GM18498 (cell line): ENCODE measurements around the gene SYTL2.
"Not testable (repeated sequence)": the region's sequence is repeated elsewhere in the genome, so short reads cannot be mapped to it uniquely, and the experiment has no call there.

Experiments used
- ATAC-seq: cut with Tn5 transposase; IDR thresholded peaks from one replicate; pipeline ENCODE4 v1.9.1; 2021; ENCODE audit warnings: mild to moderate bottlenecking, moderate library complexity; ENCODE audit not compliant: unreplicated experiment

SYTL2 gene

DNA sequence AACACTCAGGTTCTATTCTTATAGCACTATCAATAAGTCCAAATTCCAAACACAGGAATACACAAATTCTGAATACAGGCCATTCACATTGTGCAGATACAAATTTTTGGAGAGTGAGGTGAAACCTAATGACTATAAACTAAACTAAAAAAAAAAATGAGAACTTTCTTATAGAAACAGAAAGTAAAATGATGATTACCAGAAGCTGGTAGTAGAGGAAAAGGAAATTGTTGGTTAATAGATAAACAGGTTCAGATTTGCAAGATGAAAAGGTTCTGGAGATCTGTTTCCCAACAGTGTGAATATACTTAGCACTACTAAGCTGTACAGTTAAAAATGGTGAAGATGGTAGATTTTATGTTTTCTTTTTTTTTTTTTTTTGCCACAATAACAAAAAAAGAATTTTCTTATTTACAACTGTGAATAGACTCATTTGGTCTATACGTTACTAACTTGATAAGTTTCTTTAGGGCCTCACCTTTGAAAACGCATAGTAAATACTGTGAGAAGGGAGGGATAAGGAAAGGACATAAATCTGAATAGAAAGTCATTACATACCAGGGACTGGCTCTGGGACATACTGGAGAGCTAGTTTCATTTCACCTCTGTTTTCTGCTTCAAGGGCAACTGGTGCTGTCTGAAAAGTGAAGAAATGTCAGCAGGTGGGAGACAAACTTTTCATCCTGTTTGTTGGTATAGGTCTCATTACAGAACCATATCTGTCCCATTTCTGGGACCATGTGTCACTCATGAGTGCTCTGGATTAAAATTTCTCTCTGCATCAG, 110.8 kb downstream of the SYTL2 start:
- ATAC-seq = peak; percentile 83

DNA sequence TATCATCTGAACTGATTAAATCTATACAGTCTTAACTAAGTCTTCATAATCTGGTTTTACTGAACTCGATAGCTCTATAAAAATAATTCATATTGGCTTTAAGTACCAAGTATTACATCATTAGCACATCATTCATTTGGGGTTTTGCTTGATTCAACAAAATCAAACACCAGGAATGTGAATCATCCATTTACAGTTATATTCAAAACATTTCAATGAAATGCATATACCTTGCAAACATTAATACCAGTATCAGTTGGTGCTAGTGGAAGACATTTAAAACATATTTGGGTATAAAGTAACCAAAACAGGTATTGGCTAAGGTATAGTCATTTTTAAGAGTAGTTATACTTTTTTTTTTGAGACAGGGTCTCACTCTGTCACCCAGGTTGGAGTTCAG, 112.7 kb downstream of the SYTL2 start:
- ATAC-seq = no peak

DNA sequence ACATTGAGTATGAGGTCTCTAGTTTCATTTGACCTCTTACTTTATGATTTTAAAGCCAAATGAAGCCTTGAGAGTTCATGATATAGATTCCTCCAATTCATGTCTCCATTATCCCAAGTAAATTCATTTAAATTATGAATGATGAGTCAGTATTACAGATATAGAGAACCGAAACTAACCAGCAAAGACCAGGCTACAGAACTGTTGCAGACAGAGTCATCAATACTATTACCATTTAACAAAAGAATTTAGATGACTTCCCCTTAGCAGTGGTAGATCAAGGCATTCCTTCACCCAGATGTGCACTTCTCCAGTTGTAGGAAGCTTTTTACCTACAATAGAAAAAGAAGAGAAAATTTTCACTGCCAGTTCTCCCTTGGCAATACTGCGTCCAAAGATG, 113.2 kb downstream of the SYTL2 start:
- peak; percentile 46 for ATAC-seq

DNA sequence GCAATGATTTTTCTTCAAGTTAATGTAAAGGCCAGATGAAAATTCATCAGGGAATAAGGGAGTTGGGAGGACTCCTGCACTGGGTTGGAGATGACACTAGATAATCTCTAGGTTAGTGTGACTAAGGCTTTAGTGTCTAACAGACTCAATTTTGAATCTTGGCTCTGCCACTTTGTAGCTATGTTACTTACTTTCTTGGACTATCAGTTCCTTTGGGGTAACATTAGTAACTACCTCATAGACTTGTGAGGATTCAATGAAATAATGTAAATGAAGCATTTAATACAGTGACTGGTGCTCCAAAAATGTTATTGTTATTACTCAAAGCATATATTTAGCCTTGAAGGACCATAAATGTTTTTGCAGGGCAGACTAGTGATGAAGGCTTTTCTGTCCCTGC, 115.4 kb downstream of the SYTL2 start:
- no peak for ATAC-seq

DNA sequence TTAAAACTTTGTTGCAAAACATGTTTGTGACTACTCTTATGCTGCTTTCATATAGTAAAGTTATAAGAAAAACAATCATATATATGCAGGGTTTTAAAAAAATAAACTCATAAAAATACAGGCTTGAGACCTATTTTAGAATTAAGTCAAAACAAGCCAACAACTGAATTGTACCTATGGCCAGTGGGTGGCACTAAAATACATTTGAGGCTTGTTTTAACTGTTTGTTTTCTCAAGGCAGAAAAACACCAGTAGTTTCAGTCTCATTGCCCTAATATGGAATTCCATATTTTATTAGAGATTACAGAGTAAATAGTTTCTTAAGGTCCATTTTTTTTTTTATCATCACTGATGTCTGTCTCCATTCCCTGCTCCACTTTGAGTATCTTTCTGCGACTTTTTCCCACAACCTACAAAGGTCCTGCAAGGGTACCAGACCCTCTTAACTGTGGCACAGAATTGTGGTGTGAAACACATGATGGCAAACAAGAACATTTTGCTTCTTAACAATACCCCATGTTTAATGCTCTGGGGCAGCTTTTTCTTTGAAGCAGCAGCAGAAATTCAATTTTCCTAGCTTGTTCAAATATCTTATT, 116.5 kb downstream of the SYTL2 start:
- ATAC-seq = no peak

DNA sequence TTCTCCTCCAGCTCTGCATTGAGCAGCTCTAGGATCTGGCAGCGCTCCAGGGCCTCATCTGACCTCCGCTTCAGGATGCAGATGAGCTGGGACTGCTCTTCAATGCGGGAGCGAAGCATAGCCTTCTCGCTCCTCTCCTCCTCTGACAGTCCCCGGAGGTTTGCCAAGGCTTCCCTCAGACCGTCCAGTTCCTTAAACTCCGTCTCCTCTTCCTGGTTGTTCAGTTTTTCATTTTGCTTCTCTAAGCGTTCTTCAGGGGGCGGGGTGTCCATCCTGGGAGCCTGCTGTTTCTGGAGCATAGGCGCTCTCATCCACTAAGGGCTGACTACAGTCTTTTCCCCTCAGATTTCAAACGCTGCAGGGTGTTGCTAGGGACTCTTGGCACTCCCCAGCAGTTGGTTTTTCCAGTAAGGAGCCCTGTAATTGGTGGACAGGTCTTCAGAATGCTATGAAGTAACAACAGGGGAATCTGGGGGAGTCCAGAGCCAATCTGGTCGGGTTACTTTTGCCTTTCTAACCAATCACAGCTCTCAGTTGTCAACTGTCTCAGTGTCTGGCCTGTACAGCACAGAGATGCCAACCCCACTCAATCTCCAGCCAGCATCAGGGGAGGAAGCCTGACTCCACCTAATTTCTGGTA, 125.0 kb downstream of the SYTL2 start, which contains the start of gene CCDC89:
CCDC89 (minus strand) TSS at position 376 of the 640 bp plus-strand sequence; CDS start at position 311, 65 bp downstream.
- no peak for ATAC-seq

DNA sequence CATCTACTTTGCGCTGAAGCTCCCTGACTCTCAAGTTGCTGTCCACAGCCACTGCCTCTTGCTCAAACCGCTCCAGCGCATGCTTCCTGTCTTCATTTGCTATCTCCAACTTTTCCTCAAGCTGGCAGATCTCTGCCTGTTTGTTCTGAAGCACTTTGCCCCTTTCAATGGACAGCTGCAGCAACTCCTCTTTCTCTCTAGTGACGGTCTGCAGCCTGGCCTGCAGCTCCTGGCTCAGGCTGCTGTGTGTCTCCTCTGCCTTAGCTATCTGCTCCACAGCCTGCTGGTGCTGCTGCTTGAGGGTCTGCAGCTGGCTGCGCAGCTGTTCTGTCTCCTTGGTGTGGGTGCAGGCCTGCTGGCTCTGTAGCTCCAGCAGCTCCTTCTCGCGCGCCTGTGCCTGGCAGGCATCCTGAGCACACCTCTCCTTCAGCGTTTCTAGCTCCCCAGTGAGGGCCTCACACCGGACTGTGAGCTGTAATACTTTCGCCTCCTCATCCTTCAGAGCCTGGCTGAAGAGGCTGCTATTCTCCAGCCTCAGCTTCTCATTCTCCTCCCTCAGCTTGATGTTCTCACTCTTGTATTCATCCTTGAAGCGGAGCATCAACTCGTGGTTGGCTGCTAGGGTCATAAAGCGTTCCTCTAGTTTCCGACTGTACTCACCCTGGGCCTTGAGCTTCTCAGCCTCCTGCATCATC, 125.7 kb downstream of the SYTL2 start:
- ATAC-seq = no peak

DNA sequence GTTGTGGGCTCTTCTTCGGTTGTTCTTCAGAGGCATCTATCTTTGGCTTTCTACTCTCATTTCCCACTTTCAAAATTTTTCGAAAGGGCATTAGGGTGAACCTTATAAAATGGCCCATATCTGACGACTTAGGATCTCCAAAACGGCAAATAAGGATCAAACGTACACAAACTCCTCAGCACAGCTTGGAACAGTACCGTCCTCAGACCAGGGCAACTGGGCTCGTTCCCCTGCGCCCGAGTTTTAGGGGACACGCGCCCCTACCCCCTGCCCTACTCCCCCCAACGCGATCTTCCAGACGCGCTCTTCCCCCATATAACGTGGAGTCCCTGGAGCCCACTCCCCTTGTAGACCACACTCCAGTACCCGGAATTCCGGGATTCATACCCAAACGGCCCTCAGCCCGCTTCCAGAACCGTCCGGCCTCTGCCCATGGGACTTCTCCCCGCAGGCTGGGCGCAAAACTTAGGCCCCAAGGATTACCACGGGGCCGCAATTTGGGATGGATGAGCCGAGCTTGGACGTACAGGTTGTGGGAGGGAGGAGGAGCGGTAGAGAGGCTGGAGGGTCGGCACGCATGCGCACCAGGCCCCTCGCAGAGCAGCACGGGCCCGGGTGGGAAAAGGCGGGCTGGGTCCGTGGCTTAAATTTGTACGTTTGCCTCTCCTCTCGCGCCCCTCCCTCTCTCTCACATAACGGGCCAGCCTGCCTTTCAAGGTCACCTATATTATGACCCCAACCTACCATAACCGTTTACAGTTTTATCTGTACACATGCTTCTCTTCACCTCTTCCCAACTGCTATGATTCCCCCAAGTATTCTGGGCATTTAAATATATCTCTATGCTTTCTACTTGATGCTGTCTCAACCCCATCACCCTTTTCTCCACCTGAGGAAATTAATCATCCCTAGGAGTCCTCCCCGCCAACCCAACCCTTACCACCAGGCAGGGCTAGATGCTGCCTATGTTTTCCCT, 128.3 kb downstream of the SYTL2 start:
- peak; percentile 84 for ATAC-seq

DNA sequence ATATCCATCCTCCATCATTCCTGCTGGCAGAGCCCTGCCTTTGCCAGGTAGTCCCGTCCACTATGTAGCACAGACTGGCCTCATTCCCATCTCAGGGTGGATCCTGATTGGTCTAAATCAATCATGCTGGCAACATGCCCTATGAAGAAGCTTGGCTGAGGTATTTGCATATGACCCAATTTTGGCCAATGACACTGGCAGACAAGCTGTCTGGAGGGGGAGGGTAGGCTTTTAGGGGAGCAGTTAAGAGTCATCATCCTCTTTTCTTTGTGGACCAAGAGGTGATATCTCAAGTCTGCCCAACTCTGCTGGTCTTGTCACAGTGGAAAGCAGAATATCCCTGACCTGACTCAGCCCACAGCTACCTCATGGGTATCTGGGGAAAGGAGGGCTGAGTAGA, 130.0 kb downstream of the SYTL2 start:
- no peak for ATAC-seq

DNA sequence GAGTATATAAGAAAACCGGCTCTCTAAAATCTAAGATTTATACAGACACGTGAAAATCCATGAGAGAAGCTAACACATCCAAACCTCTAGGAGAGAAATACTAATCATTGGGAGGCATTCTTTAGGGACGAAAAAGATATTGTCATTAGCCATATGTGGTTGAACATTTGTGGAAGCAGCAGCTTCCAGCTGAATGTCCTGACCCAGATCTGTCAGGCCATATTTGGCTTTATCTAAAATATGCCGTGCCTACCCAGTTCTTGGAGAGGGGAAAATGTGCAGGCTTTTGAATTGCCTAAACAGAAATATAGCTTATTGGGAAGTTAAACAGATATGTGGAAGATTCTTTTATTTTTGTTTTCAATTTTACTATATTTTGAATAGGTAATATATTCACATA, 131.4 kb downstream of the SYTL2 start:
- ATAC-seq = no peak

DNA sequence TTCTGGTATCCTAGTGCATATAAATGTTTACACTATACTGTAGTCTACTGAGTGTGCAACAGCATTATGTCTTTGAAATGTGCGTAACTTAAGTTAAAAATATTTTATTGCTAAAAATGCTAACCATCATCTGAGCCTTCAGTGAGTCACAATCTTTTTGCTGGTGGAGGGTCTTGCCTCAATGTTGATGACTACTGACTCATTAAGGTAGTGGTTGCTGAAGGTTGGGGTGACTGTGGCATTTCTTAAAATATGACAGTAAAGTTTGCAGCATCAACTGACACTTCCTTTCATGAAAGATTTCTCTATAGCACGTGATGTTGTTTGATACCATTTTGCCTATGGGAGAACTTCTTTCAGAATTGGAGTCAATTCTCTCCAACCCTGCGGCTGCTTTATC, 137.5 kb downstream of the SYTL2 start:
- ATAC-seq = no peak

DNA sequence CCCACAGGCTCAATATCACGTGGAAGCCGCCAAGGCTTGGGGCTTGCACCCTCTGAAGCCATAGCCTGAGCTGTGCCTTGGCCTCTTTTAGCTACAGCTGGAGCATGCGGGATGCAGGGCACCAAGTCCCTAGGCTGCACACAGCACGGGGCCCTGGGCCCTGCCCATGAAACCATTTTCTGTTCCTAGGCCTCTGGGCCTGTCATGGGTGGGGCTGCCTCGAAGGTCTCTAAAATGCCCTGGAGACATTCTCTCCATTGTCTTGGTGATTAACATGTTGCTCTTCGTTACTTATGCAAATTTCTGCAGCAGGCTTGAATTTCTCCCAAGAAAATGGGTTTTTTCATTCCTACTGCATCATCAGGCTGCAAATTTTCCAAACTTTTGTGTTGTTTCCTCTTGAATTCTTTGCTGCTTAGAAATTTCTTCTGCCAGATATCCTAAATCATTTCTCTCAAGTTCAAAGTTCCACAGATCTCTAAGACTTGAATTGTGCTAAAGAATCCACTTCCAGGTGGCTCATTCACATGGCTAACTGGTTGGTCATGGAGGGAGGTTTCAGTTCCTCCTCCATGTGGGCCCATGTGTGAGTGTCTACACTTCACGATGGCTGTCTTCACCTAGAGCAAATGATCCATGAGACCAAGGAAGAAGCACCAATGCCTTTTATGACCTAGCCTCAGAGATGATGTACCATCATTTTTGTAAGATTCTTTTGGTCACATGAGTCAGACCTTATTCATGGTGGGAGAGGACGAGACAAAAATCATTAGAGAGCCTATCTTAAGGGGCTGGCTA, 138.6 kb downstream of the SYTL2 start:
- no peak for ATAC-seq

DNA sequence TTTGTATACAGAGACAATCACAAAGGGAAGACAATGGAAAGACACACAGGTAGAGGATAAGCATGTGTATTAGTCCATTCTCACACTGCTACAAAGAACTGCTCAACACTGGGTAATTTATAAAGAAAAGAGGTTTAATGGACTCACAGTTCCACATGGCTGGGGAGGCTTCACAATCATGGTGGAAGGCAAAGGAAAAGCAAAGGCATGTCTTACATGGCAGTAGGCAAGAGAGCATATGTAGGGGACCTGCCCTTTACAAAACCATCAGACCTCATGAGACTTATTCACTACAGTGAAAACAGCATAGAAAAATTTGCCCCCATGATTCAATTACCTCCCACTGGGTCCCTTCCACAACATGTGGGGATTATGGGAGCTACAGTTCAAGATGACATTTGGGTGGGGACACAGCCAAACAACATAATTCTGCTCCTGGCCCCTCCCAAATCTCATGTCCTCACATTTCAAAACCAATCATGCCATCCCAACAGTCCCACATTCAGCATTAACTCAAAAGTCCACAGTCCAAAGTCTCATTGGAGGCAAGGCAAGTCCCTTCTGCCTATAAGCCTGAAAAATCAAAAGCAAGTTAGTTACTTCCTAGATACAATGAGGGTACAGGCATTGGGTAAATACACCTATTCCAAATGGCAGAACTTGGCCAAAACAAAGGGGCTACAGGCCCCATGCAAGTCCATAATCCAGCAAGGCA, 139.8 kb downstream of the SYTL2 start:
- ATAC-seq = not testable (repeated sequence)

DNA sequence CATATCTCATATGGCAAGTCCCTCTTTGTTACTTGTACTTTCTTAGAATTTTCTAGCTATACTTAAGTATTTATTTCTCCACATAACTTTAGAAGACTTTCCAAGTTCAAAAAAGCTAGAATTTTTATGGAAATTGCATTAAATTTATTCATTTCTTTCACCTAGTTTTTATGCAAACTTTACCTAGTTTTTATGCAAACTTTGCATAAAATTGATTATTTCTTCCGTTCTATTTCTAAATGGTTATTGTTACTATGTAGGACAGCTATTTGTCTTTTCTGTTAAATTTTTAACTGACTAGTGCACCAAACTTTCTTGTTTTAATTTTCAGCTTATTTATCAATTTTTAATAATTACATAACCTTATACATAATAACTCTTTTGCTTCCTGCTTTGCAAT, 142.8 kb downstream of the SYTL2 start:
- ATAC-seq = no peak

DNA sequence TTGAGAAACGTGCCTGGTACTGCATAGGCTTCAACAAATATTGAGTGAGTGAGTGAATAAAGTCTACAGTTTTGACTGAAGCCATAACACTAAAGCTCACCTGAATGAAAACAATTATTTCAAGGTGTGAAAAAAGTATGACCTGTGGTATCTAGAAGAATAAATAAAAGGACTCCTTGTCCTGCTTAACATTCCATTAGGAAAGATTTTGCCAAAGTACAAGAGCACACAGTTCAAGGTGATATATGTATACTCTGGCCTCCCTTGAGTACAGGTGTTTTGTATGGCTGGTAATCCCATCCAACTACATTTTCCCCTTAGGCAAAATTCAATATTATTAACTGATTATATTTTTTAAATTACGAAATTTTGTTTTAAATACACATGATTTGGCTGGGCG, 144.3 kb downstream of the SYTL2 start:
- ATAC-seq = no peak

DNA sequence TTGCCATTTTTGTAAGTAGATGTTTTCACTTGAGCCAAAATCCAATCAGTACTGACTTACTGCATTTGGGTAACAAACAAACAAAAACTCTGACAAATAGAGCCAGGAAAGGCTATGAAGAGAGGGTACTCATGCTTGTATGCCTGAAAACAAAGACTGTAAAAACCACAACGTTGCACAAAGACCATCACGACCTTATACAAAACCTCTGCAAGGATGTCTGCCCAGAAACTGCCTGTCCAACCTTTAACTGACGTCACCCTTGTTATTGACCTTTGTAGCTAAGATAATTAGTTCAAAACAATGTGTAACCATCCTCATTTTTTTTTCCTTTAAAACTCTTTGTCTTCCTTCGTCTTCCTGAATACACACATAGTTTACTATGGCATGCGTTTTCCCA, 145.2 kb downstream of the SYTL2 start:
- no peak for ATAC-seq

DNA sequence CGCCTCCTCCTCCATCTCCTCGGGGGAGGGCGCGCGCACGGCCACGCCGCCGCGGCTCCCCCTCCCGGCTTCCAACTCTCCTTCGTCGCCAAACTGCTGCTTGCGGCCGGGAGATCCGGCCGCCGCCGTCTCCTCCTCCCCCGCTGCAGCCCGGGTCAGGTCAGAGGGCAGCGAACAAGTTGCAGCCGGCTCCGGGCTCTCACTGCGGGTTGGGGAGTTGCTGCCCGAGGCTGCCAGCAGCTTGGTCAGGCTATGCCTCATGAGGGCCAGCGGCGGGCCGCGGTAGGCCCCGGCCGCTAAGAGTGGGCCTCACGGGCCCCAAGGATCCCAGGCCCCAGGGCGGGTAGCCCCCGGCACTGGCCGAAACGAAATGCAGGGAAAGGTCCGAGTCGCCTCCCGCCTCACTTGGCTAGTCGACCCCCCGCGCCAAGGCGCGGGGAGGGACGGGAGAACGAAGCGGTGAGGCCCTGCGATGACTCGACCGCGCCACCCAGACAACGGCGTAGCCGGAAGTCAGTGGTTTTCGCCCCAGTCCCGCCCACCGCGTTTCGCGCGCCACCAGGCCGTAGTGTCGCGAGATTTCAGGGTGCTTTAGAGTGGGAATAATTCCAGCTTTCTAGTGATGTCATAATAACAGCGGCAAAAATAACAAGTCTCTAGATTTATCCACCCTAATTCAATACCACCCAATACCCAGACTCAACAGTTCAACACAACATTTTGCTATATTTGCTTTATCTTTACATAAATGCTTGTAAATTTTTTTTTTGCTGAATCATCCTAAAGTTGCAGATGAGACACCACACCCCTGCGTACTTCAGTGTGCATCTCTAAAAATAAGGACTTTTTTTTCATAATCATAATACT, 146.1 kb downstream of the SYTL2 start, which contains the start of gene CREBZF:
CREBZF (minus strand) TSS at position 515 of the 867 bp plus-strand sequence; CDS start at position 261, 254 bp downstream.
- peak; percentile 88 for ATAC-seq
